ENCODE results near the gene ARHGEF12. TPM values are rescaled to one million over a fixed set of nuclear protein-coding genes. Genes with fewer than 3 reads are reported as not detected.

Gene ARHGEF12
- total RNA-seq, 2 experiments from 2014 or later = 3.6 TPM

- intact Hi-C loops (cut with DNase I, micrococcal nuclease) = loop anchor here in 1 of 2 experiments (10.0 kb wide), 1 partner anchor 185 kb away; no protein-coding TSS in a partner anchor
- TF ChIP-seq CTCF (IDR thresholded peaks at IDR 0.05) = no peak
- Mint-ChIP-seq H3K27ac (no peak overlapping the region), H3K27me3 (peaks cover 77% of the 10 kb centered on the region), H3K36me3 (ENCODE audit: low read depth) (no peaks in the 10 kb centered on the region), H3K4me1 (ENCODE audit: low read depth) (no peaks in the 10 kb centered on the region), H3K9me3 (no peaks in the 10 kb centered on the region), H3K4me3 (no peak overlapping the region)
- Histone ChIP-seq H3K27me3 (ENCODE audit: control insufficient read depth in 1 of 2, insufficient read depth in 2 of 2, low read length in 2 of 2) (peaks cover 0 to 43% of the 10 kb centered on the region in 2 experiments), H3K9me3 (ENCODE audit: control insufficient read depth in 1 of 2, insufficient read depth in 1 of 2, low read length in 2 of 2) (peaks cover 0 to 4% of the 10 kb centered on the region in 2 experiments), H3K4me3 (ENCODE audit: low read length) (no peak overlapping the region), H3K27ac (ENCODE audit: low read depth in 1 of 2, low read length in 2 of 2) (no peak overlapping the region), H3K4me1 (ENCODE audit: insufficient read depth, low read length) (no peaks in the 10 kb centered on the region), H3K36me3 (ENCODE audit: insufficient read depth, low read length) (no peaks in the 10 kb centered on the region)
- no peak for DNase-seq
- ChIA-PET POLR2A (no interaction called here), CTCF (interaction anchor here (1.4 kb wide), 1 partner anchor 8 kb away, joined by 3 read pairs; no protein-coding TSS in a partner anchor)
- no peak for ATAC-seq (ENCODE audit: poor library complexity)
Observed at GRCh38 chr11:120389693-120390584, 53.7 kb downstream of the ARHGEF12 start.

DNA sequence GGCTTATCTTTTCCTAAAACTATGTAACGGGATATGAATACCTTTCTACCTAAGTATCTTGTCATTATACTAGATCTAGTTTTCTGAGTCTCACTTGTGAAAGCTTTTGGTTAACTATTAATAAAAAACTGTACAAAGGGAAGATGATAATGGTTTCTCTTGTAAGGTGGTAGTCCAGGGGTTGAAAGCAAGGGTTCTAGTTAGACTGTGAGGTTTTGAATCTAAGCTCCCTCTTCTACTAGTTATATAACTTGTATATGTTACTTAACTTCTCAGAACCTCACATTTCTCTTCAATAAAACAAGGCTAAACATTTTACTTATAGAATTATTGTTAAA, 54.3 kb downstream of the ARHGEF12 start:
- Histone ChIP-seq H3K27ac (ENCODE audit: low read depth in 1 of 2, low read length in 2 of 2) (no peak overlapping the region), H3K4me1 (ENCODE audit: insufficient read depth, low read length) (no peaks in the 10 kb centered on the region), H3K9me3 (ENCODE audit: control insufficient read depth in 1 of 2, insufficient read depth in 1 of 2, low read length in 2 of 2) (peaks cover 0 to 4% of the 10 kb centered on the region in 2 experiments), H3K27me3 (ENCODE audit: control insufficient read depth in 1 of 2, insufficient read depth in 2 of 2, low read length in 2 of 2) (peaks cover 0 to 38% of the 10 kb centered on the region in 2 experiments), H3K4me3 (ENCODE audit: low read length) (no peak overlapping the region), H3K36me3 (ENCODE audit: insufficient read depth, low read length) (no peaks in the 10 kb centered on the region)
- no peaks in the 10 kb centered on the region for H3K4me1 Mint-ChIP-seq (ENCODE audit: low read depth)
- H3K27me3 Mint-ChIP-seq = peaks cover 82% of the 10 kb centered on the region
- H3K36me3 Mint-ChIP-seq (ENCODE audit: low read depth) = no peaks in the 10 kb centered on the region
- no peak for DNase-seq
- POLR2A ChIA-PET = no interaction called here
- CTCF ChIA-PET = interaction anchor here (1.4 kb wide), 1 partner anchor 9 kb away, joined by 3 read pairs; no protein-coding TSS in a partner anchor
- H3K27ac Mint-ChIP-seq = no peak overlapping the region
- intact Hi-C loops (cut with DNase I, micrococcal nuclease) = no loop called here
- no peaks in the 10 kb centered on the region for H3K9me3 Mint-ChIP-seq
- no peak for TF ChIP-seq CTCF (IDR thresholded peaks at IDR 0.05)
- ATAC-seq (ENCODE audit: poor library complexity) = no peak
- no peak overlapping the region for H3K4me3 Mint-ChIP-seq

GRCh38 chr11:120391292-120391691, 55.1 kb downstream of the ARHGEF12 start:
- no peak overlapping the region for H3K27ac ChIP-seq (ENCODE audit: low read depth in 1 of 2, low read length in 2 of 2)
- peaks cover 0 to 44% of the 10 kb centered on the region in 2 experiments for H3K27me3 ChIP-seq (ENCODE audit: control insufficient read depth in 1 of 2, insufficient read depth in 2 of 2, low read length in 2 of 2)
- Mint-ChIP-seq H3K27ac (no peak overlapping the region), H3K27me3 (peaks cover 80% of the 10 kb centered on the region), H3K36me3 (ENCODE audit: low read depth) (no peaks in the 10 kb centered on the region), H3K9me3 (no peaks in the 10 kb centered on the region), H3K4me1 (ENCODE audit: low read depth) (no peaks in the 10 kb centered on the region), H3K4me3 (no peak overlapping the region)
- peaks cover 0 to 4% of the 10 kb centered on the region in 2 experiments for H3K9me3 ChIP-seq (ENCODE audit: control insufficient read depth in 1 of 2, insufficient read depth in 1 of 2, low read length in 2 of 2)
- TF ChIP-seq CTCF (IDR thresholded peaks at IDR 0.05) = no peak
- H3K4me3 ChIP-seq (ENCODE audit: low read length) = no peak overlapping the region
- CTCF ChIA-PET = interaction anchor here (1.4 kb wide), 1 partner anchor 9 kb away, joined by 3 read pairs; no protein-coding TSS in a partner anchor
- POLR2A ChIA-PET = no interaction called here
- DNase-seq (no peak), ATAC-seq (ENCODE audit: poor library complexity) (no peak)
- intact Hi-C loops (cut with DNase I, micrococcal nuclease) = no loop called here
- H3K36me3 ChIP-seq (ENCODE audit: insufficient read depth, low read length) = no peaks in the 10 kb centered on the region
- H3K4me1 ChIP-seq (ENCODE audit: insufficient read depth, low read length) = no peaks in the 10 kb centered on the region

All from CD4-positive, alpha-beta T cell (primary cell).